IPS-NIHi11 (cell line): ENCODE data around the gene PRR18.
"Not testable (repeated sequence)": the region's sequence is repeated elsewhere in the genome, so short reads cannot be mapped to it uniquely, and the experiment has no call there.

Experiments used
- DNase-seq: peaks from one replicate; pipeline ENCODE4 v3.0.0; 2012; ENCODE audit warnings: mixed read lengths, low spot score

Gene PRR18, protein sequence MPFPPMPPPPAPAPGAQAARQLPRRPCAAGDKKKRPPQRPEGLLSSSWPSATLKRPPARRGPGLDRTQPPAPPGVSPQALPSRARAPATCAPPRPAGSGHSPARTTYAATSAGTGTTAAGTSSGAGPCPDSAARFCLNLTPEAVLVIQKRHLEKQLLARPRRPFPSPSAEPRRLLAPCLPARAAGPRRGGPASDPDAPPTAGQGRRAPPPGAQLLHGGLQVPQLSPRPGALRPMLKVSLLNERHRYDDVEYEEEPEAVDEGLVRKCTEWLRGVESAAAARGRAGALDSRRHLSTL

GRCh38 chr6:166308033-166308768 is at the start of gene PRR18:
Gene PRR18 (minus strand): TSS chr6:166308392. CDS start chr6:166308142, 250 bp downstream.
- DNase-seq = peak; percentile 53

GRCh38 chr6:166355552-166355951 is 47.4 kb upstream of the PRR18 start:
- DNase-seq = no peak

- no peak for DNase-seq
Measured at GRCh38 chr6:166354965-166355364, 46.8 kb upstream of the PRR18 start.

- DNase-seq = no peak
Measured at GRCh38 chr6:166354143-166354542, 46.0 kb upstream of the PRR18 start.

DNA sequence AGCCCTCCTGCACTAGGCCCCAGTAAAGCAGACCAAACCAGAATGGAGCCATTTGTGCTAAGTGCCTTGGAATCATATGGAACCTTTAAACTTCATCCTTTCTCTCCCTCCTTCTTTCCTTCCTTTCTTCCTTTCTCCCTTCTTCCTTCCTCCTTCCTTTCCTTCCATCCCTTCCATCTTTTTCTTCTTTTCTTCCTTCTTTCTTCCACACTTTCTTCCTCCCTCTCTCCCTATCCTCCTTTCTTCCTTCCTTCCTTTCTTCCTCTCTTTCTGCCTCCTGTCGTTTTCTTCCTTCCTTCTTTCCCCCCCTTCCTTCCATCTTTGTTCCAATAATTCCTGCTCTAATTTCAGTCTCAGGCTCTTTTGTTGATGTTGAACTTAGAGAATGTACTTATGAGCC is 45.3 kb upstream of the PRR18 start:
- no peak for DNase-seq

- DNase-seq = no peak
Measured at GRCh38 chr6:166352923-166353322, 44.7 kb upstream of the PRR18 start.

GRCh38 chr6:166351715-166352285 is 43.6 kb upstream of the PRR18 start:
- DNase-seq = peak; percentile 65

- DNase-seq = no peak
Measured at GRCh38 chr6:166348305-166348949, 40.2 kb upstream of the PRR18 start.

DNA sequence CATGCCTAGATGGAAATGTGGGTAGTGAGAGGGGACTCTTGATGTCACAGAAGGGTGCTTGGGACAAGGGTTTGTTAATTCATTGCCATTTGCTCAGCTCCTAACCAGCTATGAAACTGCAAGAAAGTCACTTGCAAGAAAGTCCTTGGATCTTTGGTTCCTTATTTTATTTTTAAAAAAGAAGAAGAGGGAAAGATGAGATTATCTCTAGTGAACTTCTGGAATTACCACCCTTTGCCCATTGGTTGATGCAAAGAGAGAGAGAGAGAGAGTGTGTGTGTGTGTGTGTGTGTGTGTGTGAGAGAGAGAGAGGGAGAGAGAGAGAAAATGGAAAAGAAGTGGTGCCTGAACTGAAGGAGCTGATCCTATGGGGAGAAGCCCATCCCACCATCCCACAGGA is 38.8 kb upstream of the PRR18 start:
- DNase-seq = no peak

- no peak for DNase-seq
Measured at GRCh38 chr6:166346449-166346848, 38.3 kb upstream of the PRR18 start.

GRCh38 chr6:166345672-166346071 is 37.5 kb upstream of the PRR18 start:
- DNase-seq = not testable (repeated sequence)

- DNase-seq = not testable (repeated sequence)
Measured at GRCh38 chr6:166344921-166345320, 36.7 kb upstream of the PRR18 start.

- DNase-seq = no peak
Measured at GRCh38 chr6:166344240-166344639, 36.0 kb upstream of the PRR18 start.

DNA sequence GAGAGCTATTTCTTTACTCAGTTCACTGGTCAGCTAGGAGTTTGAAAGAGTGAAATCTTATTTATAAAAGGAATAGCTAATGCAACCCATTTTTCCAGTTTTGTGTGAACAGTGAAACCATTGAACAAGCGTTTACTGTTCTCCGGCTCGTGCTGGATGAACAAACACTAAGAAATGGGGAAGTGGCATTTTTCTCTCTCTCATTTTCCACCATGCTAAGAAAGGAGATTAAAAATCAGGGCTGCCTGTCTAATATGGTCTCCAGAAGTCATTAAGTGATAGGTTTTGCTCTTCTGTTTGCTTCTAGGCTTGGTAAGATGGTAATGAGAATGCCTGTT is 34.9 kb upstream of the PRR18 start:
- no peak for DNase-seq

DNA sequence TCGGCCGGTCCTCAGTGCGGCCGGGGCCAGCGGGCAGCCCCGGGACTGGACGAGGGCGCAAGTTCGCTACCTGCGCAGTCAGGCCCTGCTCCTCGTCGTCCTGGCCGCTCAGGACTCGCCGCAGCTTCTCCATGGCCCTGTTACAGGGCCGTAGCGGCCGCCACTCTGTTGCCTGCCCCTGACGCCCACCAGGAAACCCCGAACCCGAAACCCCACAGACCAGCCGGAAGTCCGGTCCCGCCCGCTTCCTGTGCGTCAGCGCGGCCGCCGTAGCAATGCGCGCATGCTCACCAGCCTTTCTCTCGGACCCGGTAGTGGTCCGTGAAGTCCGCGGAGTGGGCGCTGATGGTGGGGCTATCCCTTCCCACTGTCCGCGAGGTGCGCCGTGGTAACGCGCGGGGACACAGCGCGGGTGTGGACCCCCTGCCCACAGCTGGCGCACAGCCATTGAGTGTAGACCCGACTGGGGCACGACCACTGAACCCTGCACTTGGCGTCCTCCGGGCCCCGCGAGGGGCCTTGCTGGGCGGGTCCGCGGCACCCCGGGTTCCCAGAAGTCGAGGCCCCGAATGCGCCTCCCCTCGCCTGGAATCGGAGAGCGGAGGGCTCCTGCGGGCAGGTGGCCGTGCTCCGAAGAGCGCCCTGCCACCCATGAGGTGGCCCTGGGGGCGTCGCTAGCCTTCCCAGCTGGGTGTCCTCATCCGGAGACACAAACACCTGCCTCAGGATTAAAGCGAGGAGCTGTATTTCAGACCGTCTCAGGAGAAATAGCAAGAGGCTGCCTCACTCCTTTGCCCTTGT is 34.4 kb upstream of the PRR18 start, which contains the start of gene SFT2D1:
SFT2D1 (minus strand) TSS at position 197 of the 801 bp plus-strand sequence; CDS start at position 133, 64 bp downstream.
- DNase-seq = peak; percentile 93

- DNase-seq = no peak
Measured at GRCh38 chr6:166341977-166342348, 33.8 kb upstream of the PRR18 start.

DNA sequence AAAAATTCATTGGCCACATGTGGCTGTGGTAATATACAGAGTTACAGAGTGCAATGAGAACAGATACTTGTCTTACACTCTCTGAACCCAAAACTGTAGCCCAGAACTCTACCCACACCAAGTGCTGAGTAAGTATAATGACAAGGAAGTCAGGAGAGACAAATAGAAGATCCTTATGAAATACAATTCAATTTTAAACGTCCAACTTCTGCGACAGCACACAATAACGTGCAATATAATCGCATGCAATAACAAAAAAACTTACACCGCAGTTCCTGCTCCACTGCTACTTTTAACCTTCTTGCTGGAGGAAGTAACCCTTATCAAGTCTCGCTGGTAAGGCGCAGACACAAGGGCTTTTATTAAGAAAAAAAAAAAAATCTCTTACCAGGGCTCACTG is 33.3 kb upstream of the PRR18 start:
- no peak for DNase-seq

DNA sequence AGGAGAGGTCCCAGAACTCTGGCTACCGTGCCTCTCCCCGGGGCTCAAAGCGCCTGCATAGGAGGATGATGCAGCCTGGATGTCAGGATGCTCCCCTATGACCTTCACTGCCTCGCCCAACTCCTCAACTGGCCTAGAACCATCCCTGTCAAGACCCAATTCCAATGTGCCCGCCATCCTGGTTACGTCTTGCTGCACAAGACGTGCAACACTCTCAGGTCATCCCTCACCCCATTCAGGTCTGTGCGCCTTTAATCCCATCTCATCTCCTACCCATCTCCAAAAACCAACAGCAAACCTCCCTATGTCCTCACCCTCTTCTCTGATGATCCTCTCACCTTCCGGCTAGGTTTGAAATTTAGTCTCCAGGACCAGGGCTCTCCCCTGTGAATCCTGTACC is 30.7 kb upstream of the PRR18 start:
- DNase-seq = no peak

DNA sequence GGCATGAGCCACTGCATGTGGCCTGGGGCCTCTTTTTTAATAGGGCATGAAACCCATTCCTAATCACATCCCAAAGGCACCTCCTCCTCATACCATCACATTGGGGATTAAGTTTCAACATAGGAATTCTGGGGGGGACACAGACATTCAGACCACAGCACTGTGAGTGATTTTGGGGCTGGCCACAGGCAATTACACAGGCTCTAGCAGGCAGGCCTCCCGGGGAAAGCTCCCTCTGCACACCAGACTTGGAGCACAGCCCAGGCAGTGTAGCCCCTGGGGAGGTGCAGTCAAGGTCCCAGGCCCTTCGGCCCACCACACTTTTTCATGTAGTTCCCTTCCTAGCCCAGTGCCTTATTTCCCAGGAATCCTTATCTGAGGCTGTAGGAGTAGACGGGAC is 28.7 kb upstream of the PRR18 start:
- no peak for DNase-seq

DNA sequence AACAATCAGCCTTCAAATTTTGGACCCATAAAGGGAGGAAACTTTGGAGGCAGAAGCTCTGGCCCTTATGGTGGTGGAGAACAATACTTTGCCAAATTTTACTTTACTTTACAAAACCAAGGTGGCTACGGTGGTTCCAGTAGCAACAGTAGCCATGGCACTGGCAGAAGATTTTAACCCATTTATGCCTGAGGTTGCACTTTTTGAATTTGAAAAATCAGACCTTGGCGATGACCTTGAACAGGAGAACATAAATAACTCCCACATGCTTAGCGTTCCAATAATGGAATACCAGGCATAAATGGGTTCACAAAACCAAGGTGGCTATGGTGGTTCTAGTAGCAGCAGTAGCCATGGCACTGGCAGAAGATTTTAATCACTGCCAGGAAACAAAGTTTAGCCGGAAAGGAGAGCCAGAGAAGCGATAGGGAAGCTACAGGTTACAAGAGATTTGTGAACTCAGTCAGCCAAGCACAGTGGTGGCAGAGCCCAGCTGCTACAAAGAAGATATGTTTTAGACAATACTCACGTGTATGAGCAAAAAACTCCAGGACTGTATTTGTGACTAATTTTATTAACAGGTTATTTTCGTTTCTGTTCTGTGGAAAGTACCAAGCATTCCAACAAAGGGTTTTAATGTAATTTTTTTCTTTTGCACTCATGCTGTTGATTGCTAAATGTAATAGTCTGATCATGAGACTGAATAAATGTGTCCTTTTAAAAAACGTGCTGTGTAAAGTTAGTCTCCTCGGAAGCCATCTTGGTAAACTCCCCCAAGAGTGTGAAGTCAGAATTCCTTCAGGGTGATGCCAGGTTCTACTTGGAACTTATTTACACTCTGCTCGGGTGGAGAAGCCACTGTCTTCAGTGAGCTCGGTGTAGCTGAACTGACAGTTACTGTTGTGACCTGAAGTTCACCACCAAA is 27.4 kb upstream of the PRR18 start:
- no peak for DNase-seq

DNA sequence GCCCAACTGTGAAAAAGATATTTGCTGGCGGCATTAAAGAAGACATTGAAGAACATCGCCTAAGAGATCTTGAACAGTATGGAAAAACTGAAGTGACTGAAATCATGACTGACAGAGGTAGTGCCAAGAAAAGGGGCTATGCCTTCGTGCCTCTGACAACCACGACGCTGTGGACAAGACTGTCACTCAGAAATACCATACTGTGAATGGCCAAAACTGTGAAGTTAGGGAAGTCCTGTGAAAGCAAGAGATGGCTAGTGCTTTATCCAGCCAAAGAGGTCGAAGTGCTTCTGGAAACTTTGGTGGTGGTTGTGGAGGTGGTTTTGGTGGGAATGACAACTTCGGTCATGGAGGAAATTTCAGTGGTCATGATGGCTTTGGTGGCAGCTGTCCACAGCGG is 26.7 kb upstream of the PRR18 start:
- no peak for DNase-seq
